OCI-LY1 (cell line): ENCODE measurements around the gene BACE2.

Experiments
- CTCF ChIP-seq: fragments of 200-600 bp; sonication (generic), shearing (Covaris generic); IDR thresholded peaks from 2 replicates; pipeline ENCODE4 v1.5.1; 2017; ENCODE audit warnings: mild to moderate bottlenecking, antibody characterized with exemption, low read length, moderate library complexity, mixed read lengths
- EZH2 ChIP-seq: fragments of 200-600 bp; sonication (generic), shearing (Covaris generic); IDR thresholded peaks from 2 replicates; pipeline ENCODE4 v1.8.0; 2017; ENCODE audit warnings: borderline replicate concordance, mixed run types, mild to moderate bottlenecking, antibody characterized with exemption, low read length, moderate library complexity, mixed read lengths

GRCh38 chr21:41188486-41189149 is 20.7 kb downstream of the BACE2 start:
- TF ChIP-seq CTCF, result no peak
- TF ChIP-seq EZH2, result no peak
